Colonic mucosa (tissue), 4 donors: Measurements from ENCODE around the gene PSG5. TPM values are rescaled to one million over a fixed set of nuclear protein-coding genes. Genes with fewer than 3 reads are reported as not detected.
"Not testable (repeated sequence)": the region's sequence is repeated elsewhere in the genome, so short reads cannot be mapped to it uniquely, and the experiment has no call there.

ENCODE experiments used
- DNase-seq: peaks from one replicate; pipeline ENCODE4 v3.0.0-alpha.2; 2020
- H3K27ac ChIP-seq: fragments of 200-600 bp; one replicate; pipeline ENCODE4 v1.8.0; 2021
- H3K27me3 ChIP-seq: fragments of 200-600 bp; one replicate; pipeline ENCODE4 v1.8.0; 2021
- H3K36me3 ChIP-seq: fragments of 200-600 bp; one replicate; pipeline ENCODE4 v1.8.0; 2021
- H3K4me1 ChIP-seq: fragments of 200-600 bp; one replicate; pipeline ENCODE4 v1.8.0; 2021; ENCODE audit warnings: mild to moderate bottlenecking
- H3K4me3 ChIP-seq: fragments of 200-600 bp; one replicate; pipeline ENCODE4 v1.8.0; 2021
- H3K9ac ChIP-seq, 2 donors: one replicate each; pipeline ENCODE4 v1.7.0; 2013; ENCODE audit warnings: control low read depth in 2 of 2, low read depth in 2 of 2, low read length in 2 of 2
- H3K9me3 ChIP-seq: fragments of 200-600 bp; one replicate; pipeline ENCODE4 v1.8.0; 2021
- CTCF ChIP-seq: fragments of 200-600 bp; IDR thresholded peaks from one replicate; pipeline ENCODE4 v1.8.0; 2022; ENCODE audit warnings: antibody characterized with exemption, mild to moderate bottlenecking
- intact Hi-C: fragments of 100-400 bp; cut with DNase I; formaldehyde crosslinking; loops from one replicate; pipeline ENCODE4 v1.14.1; 2022
- total RNA-seq, 2 donors: library from RNA; stranded (reverse); fragmentation: NEBNext Ultra II Directional in 1 of 2; extraction: Animal tissue kit (Norgen Biotek cat#: 25700) in 1 of 2; gene quantifications; one replicate each; pipeline ENCODE4 v1.2.1, GENCODE V29; 2021
- donor health status: healthy.
- donor health status: DM: no; HTN: no; CAD: no.
- donor health status: DM: no; HTN: no; CAD: no.

The PSG5 gene
- total RNA-seq, 2 donors from 2014 or later: not detected

GRCh38 chr19:43132696-43133095, 53.6 kb downstream of the PSG5 start:
- Histone ChIP-seq H3K9ac (no peak overlapping the region), H3K4me1 (no peaks in the 10 kb centered on the region), H3K27ac (no peak overlapping the region), H3K27me3 (no peaks in the 10 kb centered on the region), H3K36me3 (no peaks in the 10 kb centered on the region), H3K9me3 (no peaks in the 10 kb centered on the region), H3K4me3 (no peak overlapping the region)
- no peak for TF ChIP-seq CTCF
- DNase-seq: no peak
- intact Hi-C loops: no loop called here

- intact Hi-C loops, H3K27ac ChIP-seq, H3K9ac ChIP-seq, H3K9me3 ChIP-seq, DNase-seq, H3K4me3 ChIP-seq, H3K36me3 ChIP-seq, H3K4me1 ChIP-seq, H3K27me3 ChIP-seq: not testable (repeated sequence)
These were observed 55.0 kb downstream of the PSG5 start for GRCh38 chr19:43131281-43131842.

GRCh38 chr19:43129197-43129596, 57.1 kb downstream of the PSG5 start:
- H3K9ac ChIP-seq, H3K27me3 ChIP-seq, H3K9me3 ChIP-seq, H3K27ac ChIP-seq, H3K4me3 ChIP-seq, H3K4me1 ChIP-seq, DNase-seq, intact Hi-C loops, H3K36me3 ChIP-seq: not testable (repeated sequence)

GRCh38 chr19:43127336-43127735, 59.0 kb downstream of the PSG5 start:
- H3K36me3 ChIP-seq, H3K4me3 ChIP-seq, DNase-seq, H3K4me1 ChIP-seq, H3K9me3 ChIP-seq, H3K27me3 ChIP-seq, H3K9ac ChIP-seq, H3K27ac ChIP-seq, intact Hi-C loops: not testable (repeated sequence)

- no peak overlapping the region for H3K27ac ChIP-seq
- H3K4me1 ChIP-seq: no peaks in the 10 kb centered on the region
- intact Hi-C loops: no loop called here
- no peaks in the 10 kb centered on the region for H3K9me3 ChIP-seq
- H3K27me3 ChIP-seq: no peaks in the 10 kb centered on the region
- TF ChIP-seq CTCF: no peak
- H3K9ac ChIP-seq: no peak overlapping the region
- no peak overlapping the region for H3K4me3 ChIP-seq
- H3K36me3 ChIP-seq: no peaks in the 10 kb centered on the region
- no peak for DNase-seq
These were observed 59.6 kb downstream of the PSG5 start for GRCh38 chr19:43126720-43127119.

GRCh38 chr19:43124360-43124759, 62.0 kb downstream of the PSG5 start:
- no peak for DNase-seq
- Histone ChIP-seq H3K27ac (no peak overlapping the region), H3K36me3 (no peaks in the 10 kb centered on the region), H3K9ac (no peak overlapping the region), H3K4me3 (no peak overlapping the region), H3K4me1 (no peaks in the 10 kb centered on the region), H3K9me3 (no peaks in the 10 kb centered on the region), H3K27me3 (no peaks in the 10 kb centered on the region)
- intact Hi-C loops: no loop called here
- TF ChIP-seq CTCF: no peak

GRCh38 chr19:43120433-43121026, 65.8 kb downstream of the PSG5 start:
- intact Hi-C loops, H3K36me3 ChIP-seq, H3K9me3 ChIP-seq, H3K4me3 ChIP-seq, H3K9ac ChIP-seq, H3K4me1 ChIP-seq, H3K27me3 ChIP-seq, DNase-seq, H3K27ac ChIP-seq: not testable (repeated sequence)

- H3K9me3 ChIP-seq, H3K4me3 ChIP-seq, H3K36me3 ChIP-seq, H3K4me1 ChIP-seq, intact Hi-C loops, H3K27ac ChIP-seq, DNase-seq, H3K27me3 ChIP-seq, H3K9ac ChIP-seq: not testable (repeated sequence)
These were observed 66.8 kb downstream of the PSG5 start for GRCh38 chr19:43119526-43119925.

Other genes with a start within 250 kb of the PSG5 start
- not detected for gene PSG7, start 249.3 kb downstream of the PSG5 start, total RNA-seq
- not detected for gene PSG11, start 160.1 kb downstream of the PSG5 start, total RNA-seq
- gene PSG2, start 103.8 kb downstream of the PSG5 start, total RNA-seq: not detected
- not detected for gene PSG4, start 19.1 kb upstream of the PSG5 start, total RNA-seq
- not detected for gene PSG9, start 83.0 kb upstream of the PSG5 start, total RNA-seq
- gene CD177, start 167.2 kb upstream of the PSG5 start, total RNA-seq: 100 to 1,000 TPM in 1 of 2 donors, 10 to 100 TPM in 1; 97.4 to 320 TPM
- gene TEX101, start 228.4 kb upstream of the PSG5 start, total RNA-seq: under 1 TPM in 1 of 2 donors, not detected in 1; 0.17 TPM